IMR-90 (cell line): ENCODE measurements around the gene GPAM. TPM values are rescaled to one million over a fixed set of nuclear protein-coding genes. Genes with fewer than 3 reads are reported as not detected.

Experiments
- ATAC-seq: fragments of 200-7000 bp; cut with Tn5 transposase; 2 replicates; pipeline ENCODE4 v1.9.1; 2020; ENCODE audit warnings: low read depth, mild to moderate bottlenecking, moderate library complexity
- BruUV-seq: library from RNA; stranded (reverse); fragments of 400-500 nt; replicated peaks from 2 replicates; lab custom pipeline; 2021; lab: Mats Ljungman, UMichigan
- CTCF ChIA-PET: fragments of 300-600 bp; formaldehyde crosslinking; extraction: SDS; loops from one replicate; lab custom pipeline; 2021; ENCODE audit warnings: antibody characterized with exemption; lab: Yijun Ruan, JAX
- POLR2A ChIA-PET: fragments of 300-600 bp; sonication (Branson Sonifier 250); formaldehyde crosslinking; loops from one replicate; lab custom pipeline; 2022; ENCODE audit warnings: antibody characterized with exemption; ENCODE audit not compliant: unreplicated experiment; lab: Charles Lee
- DNase-seq: peaks from one replicate; pipeline ENCODE4 v3.0.0; 2013
- H2AFZ ChIP-seq: replicated peaks from 2 replicates; pipeline ENCODE3; 2013; ENCODE audit warnings: low read length, mild to moderate bottlenecking; ENCODE audit not compliant: poor library complexity
- H2AK5ac ChIP-seq: 2 replicates; pipeline ENCODE4 v1.6.1; 2013; ENCODE audit warnings: low read depth, low read length, inconsistent platforms
- H2AK9ac ChIP-seq: replicated peaks from 2 replicates; pipeline ENCODE3; 2013; ENCODE audit warnings: mild to moderate bottlenecking, low read depth, low read length, moderate library complexity; ENCODE audit not compliant: poor library complexity
- H2BK120ac ChIP-seq: 2 replicates; pipeline ENCODE4 v1.6.1; 2013; ENCODE audit warnings: low read depth, low read length, inconsistent platforms
- H2BK15ac ChIP-seq: 3 replicates; pipeline ENCODE4 v1.6.1; 2013; ENCODE audit warnings: low read depth, low read length, inconsistent platforms
- H2BK20ac ChIP-seq: 2 replicates; pipeline ENCODE4 v1.6.1; 2013; ENCODE audit warnings: low read depth, mild to moderate bottlenecking, inconsistent platforms, low read length, moderate library complexity
- H2BK5ac ChIP-seq: 2 replicates; pipeline ENCODE4 v1.6.1; 2013; ENCODE audit warnings: mild to moderate bottlenecking, low read depth, low read length, inconsistent platforms; ENCODE audit not compliant: poor library complexity, severe bottlenecking
- H3K14ac ChIP-seq: replicated peaks from 2 replicates; pipeline ENCODE4 v1.6.1; 2013; ENCODE audit warnings: low read depth, low read length, inconsistent platforms
- H3K18ac ChIP-seq: 2 replicates; pipeline ENCODE4 v1.6.1; 2013; ENCODE audit warnings: low read depth, low read length, control low read depth
- H3K23ac ChIP-seq: 2 replicates; pipeline ENCODE4 v1.6.1; 2013; ENCODE audit warnings: low read depth, low read length, inconsistent platforms
- H3K27ac ChIP-seq: 2 replicates; pipeline ENCODE4 v1.5.1; 2013; ENCODE audit warnings: mild to moderate bottlenecking, control low read depth, low read length; ENCODE audit not compliant: insufficient read depth
- H3K27me3 ChIP-seq: 2 replicates; pipeline ENCODE4 v1.6.1; 2013; ENCODE audit warnings: low read length; ENCODE audit not compliant: control insufficient read depth, insufficient read depth
- H3K36me3 ChIP-seq: 2 replicates; pipeline ENCODE4 v1.6.1; 2013; ENCODE audit warnings: low read length, mixed read lengths; ENCODE audit not compliant: control insufficient read depth, insufficient read depth
- H3K4ac ChIP-seq: 2 replicates; pipeline ENCODE4 v1.6.1; 2013; ENCODE audit warnings: low read depth, low read length, inconsistent platforms
- H3K4me1 ChIP-seq: 2 replicates; pipeline ENCODE4 v1.6.1; 2013; ENCODE audit warnings: low read length, mixed read lengths; ENCODE audit not compliant: control insufficient read depth, insufficient read depth
- H3K4me2 ChIP-seq: 2 replicates; pipeline ENCODE4 v1.6.1; 2013; ENCODE audit warnings: low read depth, mild to moderate bottlenecking, control low read depth, low read length, moderate library complexity
- H3K4me3 ChIP-seq: 2 replicates; pipeline ENCODE4 v1.5.1; 2013; ENCODE audit warnings: low read depth, mild to moderate bottlenecking, control low read depth, low read length, moderate library complexity; ENCODE audit not compliant: insufficient read depth
- H3K56ac ChIP-seq: 2 replicates; pipeline ENCODE4 v1.6.1; 2013; ENCODE audit warnings: low read length, inconsistent platforms; ENCODE audit not compliant: insufficient read depth; ENCODE audit errors: extremely low read depth
- H3K79me1 ChIP-seq, 2 experiments: 2 replicates each; pipeline ENCODE4 v1.6.1; 2013; ENCODE audit warnings: low read length in 2 of 2, inconsistent platforms in 1 of 2, low read depth in 1 of 2
- H3K9ac ChIP-seq: 2 replicates; pipeline ENCODE4 v1.6.1; 2013; ENCODE audit warnings: low read depth, low read length, control low read depth
- H3K9me1 ChIP-seq: 2 replicates; pipeline ENCODE4 v1.6.1; 2013; ENCODE audit warnings: low read length, inconsistent platforms; ENCODE audit not compliant: insufficient read depth
- H3K9me3 ChIP-seq: 2 replicates; pipeline ENCODE4 v1.6.1; 2013; ENCODE audit warnings: low read length; ENCODE audit not compliant: control insufficient read depth, insufficient read depth
- H4K20me1 ChIP-seq: 2 replicates; pipeline ENCODE4 v1.6.1; 2013; ENCODE audit warnings: low read length, inconsistent platforms; ENCODE audit not compliant: insufficient read depth
- H4K5ac ChIP-seq: 2 replicates; pipeline ENCODE4 v1.6.1; 2013; ENCODE audit warnings: mild to moderate bottlenecking, low read depth, low read length, control low read depth
- H4K8ac ChIP-seq, 2 experiments: 2 replicates each; pipeline ENCODE4 v1.6.1; 2013; ENCODE audit warnings: low read depth in 2 of 2, low read length in 2 of 2, control low read depth in 1 of 2, inconsistent platforms in 1 of 2
- H4K91ac ChIP-seq: 2 replicates; pipeline ENCODE4 v1.6.1; 2013; ENCODE audit warnings: low read depth, low read length, inconsistent platforms; ENCODE audit not compliant: insufficient read depth
- CEBPB ChIP-seq: IDR thresholded peaks from 2 replicates; pipeline ENCODE4 v1.6.1; 2012; ENCODE audit warnings: low read depth, low read length, improper control_type of control experiment
- FOS ChIP-seq: fragments of 150-350 bp; IDR thresholded peaks from 2 replicates; pipeline ENCODE4 v1.6.1; 2016; ENCODE audit warnings: low read depth, low read length
- NFE2L2 ChIP-seq: fragments of 150-350 bp; IDR thresholded peaks from 2 replicates; pipeline ENCODE4 v1.6.1; 2016; ENCODE audit warnings: low read depth, mild to moderate bottlenecking, low read length
- POLR2A ChIP-seq: IDR thresholded peaks from 2 replicates; pipeline ENCODE4 v1.6.1; 2012; ENCODE audit warnings: mild to moderate bottlenecking, low read depth, low read length
- RCOR1 ChIP-seq: IDR thresholded peaks from 2 replicates; pipeline ENCODE4 v1.6.1; 2012; ENCODE audit warnings: mild to moderate bottlenecking, low read length, improper control_type of control experiment; ENCODE audit not compliant: insufficient replicate concordance
- RFX5 ChIP-seq: IDR thresholded peaks from 2 replicates; pipeline ENCODE4 v1.8.0; 2012; ENCODE audit warnings: low read depth, mild to moderate bottlenecking, low read length, moderate library complexity
- WGBS, 2 experiments: methylation state at CpG; one replicate each; pipeline versions ENCODE4 v1.1.5 to v1.1.7; 2013; ENCODE audit warnings: missing lambda C conversion rate in 2 of 2; ENCODE audit not compliant: insufficient read length in 1 of 2; ENCODE audit errors: extremely low coverage in 2 of 2; 5-methylcytosine and 5-hydroxymethylcytosine counted together
- dilution Hi-C: fragments of 300-500 bp; cut with HindIII; formaldehyde crosslinking; loops from one replicate; pipeline ENCODE4 v1.14.3; 2018; ENCODE audit warnings: low sequenced_read_pairs; ENCODE audit not compliant: unreplicated experiment
- in situ Hi-C: fragments of 300-500 bp; cut with MboI; formaldehyde crosslinking; loops from 3 replicates; pipeline ENCODE4 v1.14.3; 2019; ENCODE audit warnings: low sequenced_read_pairs, inconsistent platforms, mixed read lengths
- intact Hi-C: fragments of 100-400 bp; cut with micrococcal nuclease; formaldehyde crosslinking; loops from 2 replicates; pipeline ENCODE4 v1.10.0; 2022
- polyA plus RNA-seq, 3 experiments: library from polyadenylated mRNA; depleted of rRNA; stranded (reverse); fragments of >200 nt; gene quantifications; 2 replicates each; pipeline ENCODE4 v1.2.3, GENCODE V29; 2012; ENCODE audit warnings: low replicate concordance in 1 of 3
- total RNA-seq: library from RNA; depleted of rRNA; stranded (reverse); fragments of >200 nt; gene quantifications from 2 replicates; pipeline ENCODE4 v1.2.3, GENCODE V29; 2012
- TF ChIP-seq, protein P1 (sequence below): fragments of 150-350 bp; IDR thresholded peaks from 2 replicates; pipeline ENCODE4 v1.6.1; 2017; ENCODE audit warnings: mild to moderate bottlenecking, antibody characterized with exemption, low read length, low read depth
- TF ChIP-seq, protein P2 (sequence below): conservative IDR thresholded peaks from 2 replicates; pipeline ENCODE4 v1.5.1; 2012; ENCODE audit warnings: mild to moderate bottlenecking, low read depth, low read length, improper control_type of control experiment

GPAM gene
- total and polyA plus RNA-seq, 2 of the 4 experiments (the other 2 are of a cell fraction): 3.5 to 11.5 TPM

DNA sequence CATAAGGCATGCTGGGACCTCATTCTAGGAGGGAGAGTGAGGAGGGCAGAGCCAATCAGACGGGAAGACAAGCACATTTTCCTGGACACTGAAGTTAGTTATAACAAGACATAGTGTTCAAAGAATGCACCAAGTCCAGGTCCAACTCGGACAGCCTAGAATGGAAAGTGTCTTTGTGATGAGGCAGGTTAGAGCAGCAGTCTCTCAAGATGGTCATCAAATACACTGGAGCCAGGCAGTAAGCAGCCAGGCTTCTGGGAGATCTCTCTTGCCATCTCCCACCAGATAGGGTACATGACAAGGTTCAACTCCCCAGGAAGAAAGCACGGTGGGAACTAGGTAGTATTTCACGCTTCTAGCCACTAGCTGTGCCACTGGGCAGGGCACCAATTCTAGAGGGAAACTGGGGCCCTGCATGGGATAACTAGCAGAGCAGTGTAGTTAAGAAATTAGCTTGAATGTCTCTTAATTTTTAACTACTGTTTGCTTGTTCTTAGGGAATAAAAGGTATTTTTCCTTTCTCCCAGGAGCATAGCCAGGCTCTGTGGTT is 7.6 kb upstream of the GPAM start:
- H2BK20ac ChIP-seq: no peak overlapping the region
- H3K4me3 ChIP-seq: no peak overlapping the region
- H3K27ac ChIP-seq: no peak overlapping the region
- no peaks in the 10 kb centered on the region; the same call in 1 of the 2 replicates for H3K4me1 ChIP-seq
- WGBS, 2 experiments: 0% methylated on average over 1 of the region's 4 CpGs; no CpG with 5 or more reads in 1 of the 2 experiments
- no peak overlapping the region for H3K23ac ChIP-seq
- H2AK5ac ChIP-seq: no peak overlapping the region
- H3K9me1 ChIP-seq: 0 out of 2 replicates have a peak, but pooled peaks cover 2% of the 10 kb centered on the region
- intact Hi-C loops (no loop called here), in situ Hi-C loops (no loop called here), dilution Hi-C loops (no loop called here)
- H3K27me3 ChIP-seq: no peaks in the 10 kb centered on the region
- ChIA-PET POLR2A (no interaction called here), CTCF (no interaction called here)
- no peaks in the 10 kb centered on the region for H3K9me3 ChIP-seq
- no peak overlapping the region for H3K4ac ChIP-seq
- H2BK120ac ChIP-seq: no peak overlapping the region
- peak; percentile 42 for ATAC-seq
- no peak overlapping the region for H4K8ac ChIP-seq
- H3K18ac ChIP-seq: no peak overlapping the region
- H2BK5ac ChIP-seq: no peak overlapping the region
- H3K9ac ChIP-seq: no peak overlapping the region
- TF ChIP-seq FOS (no peak), RCOR1 (no peak), RFX5 (no peak), POLR2A (no peak), NFE2L2 (no peak), CEBPB (no peak)
- TF ChIP-seq, protein P1, sequence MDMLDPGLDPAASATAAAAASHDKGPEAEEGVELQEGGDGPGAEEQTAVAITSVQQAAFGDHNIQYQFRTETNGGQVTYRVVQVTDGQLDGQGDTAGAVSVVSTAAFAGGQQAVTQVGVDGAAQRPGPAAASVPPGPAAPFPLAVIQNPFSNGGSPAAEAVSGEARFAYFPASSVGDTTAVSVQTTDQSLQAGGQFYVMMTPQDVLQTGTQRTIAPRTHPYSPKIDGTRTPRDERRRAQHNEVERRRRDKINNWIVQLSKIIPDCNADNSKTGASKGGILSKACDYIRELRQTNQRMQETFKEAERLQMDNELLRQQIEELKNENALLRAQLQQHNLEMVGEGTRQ: no peak
- TF ChIP-seq, protein P2, sequence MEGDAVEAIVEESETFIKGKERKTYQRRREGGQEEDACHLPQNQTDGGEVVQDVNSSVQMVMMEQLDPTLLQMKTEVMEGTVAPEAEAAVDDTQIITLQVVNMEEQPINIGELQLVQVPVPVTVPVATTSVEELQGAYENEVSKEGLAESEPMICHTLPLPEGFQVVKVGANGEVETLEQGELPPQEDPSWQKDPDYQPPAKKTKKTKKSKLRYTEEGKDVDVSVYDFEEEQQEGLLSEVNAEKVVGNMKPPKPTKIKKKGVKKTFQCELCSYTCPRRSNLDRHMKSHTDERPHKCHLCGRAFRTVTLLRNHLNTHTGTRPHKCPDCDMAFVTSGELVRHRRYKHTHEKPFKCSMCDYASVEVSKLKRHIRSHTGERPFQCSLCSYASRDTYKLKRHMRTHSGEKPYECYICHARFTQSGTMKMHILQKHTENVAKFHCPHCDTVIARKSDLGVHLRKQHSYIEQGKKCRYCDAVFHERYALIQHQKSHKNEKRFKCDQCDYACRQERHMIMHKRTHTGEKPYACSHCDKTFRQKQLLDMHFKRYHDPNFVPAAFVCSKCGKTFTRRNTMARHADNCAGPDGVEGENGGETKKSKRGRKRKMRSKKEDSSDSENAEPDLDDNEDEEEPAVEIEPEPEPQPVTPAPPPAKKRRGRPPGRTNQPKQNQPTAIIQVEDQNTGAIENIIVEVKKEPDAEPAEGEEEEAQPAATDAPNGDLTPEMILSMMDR: no peak
- H4K5ac ChIP-seq: no peak overlapping the region
- H2BK15ac ChIP-seq: no peak overlapping the region
- H3K79me1 ChIP-seq: no peaks in the 10 kb centered on the region
- H3K14ac ChIP-seq: no peak overlapping the region
- BruUV-seq: no TSS peak
- no peak overlapping the region for H3K4me2 ChIP-seq
- H2AK9ac ChIP-seq: no peak overlapping the region
- H4K20me1 ChIP-seq: no peaks in the 10 kb centered on the region
- no peak overlapping the region for H3K56ac ChIP-seq
- no peak overlapping the region for H4K91ac ChIP-seq
- no peak overlapping the region for H2AFZ ChIP-seq
- DNase-seq: no peak
- H3K36me3 ChIP-seq: no peaks in the 10 kb centered on the region
